HG03175 (cell line): ENCODE measurements around the gene TYW1B.
"Not testable (repeated sequence)": the region's sequence is repeated elsewhere in the genome, so short reads cannot be mapped to it uniquely, and the experiment has no call there.

ENCODE experiments used
- ATAC-seq: cut with Tn5 transposase; IDR thresholded peaks from one replicate; pipeline ENCODE4 v1.9.1; 2021; ENCODE audit warnings: mild to moderate bottlenecking, moderate library complexity; ENCODE audit not compliant: unreplicated experiment

Gene TYW1B

DNA sequence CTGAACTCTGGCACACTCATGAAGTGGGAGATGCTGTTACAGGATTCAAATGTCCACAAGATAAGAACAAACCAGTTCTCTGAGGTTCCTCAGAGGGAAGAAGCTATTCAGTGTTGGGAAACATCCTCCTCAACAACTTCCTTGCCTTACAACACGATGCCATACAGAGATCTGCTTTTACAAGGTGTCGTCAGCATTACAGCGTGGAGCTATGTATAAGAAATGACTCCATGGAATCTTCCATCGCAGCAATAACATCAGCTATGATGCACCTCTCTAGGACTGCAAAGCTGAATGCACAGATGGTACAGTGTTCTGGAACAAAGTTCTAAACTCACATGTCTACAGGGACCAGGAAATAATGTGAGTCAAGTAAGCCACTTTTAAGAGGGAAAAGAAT, 122.3 kb downstream of the TYW1B start:
- ATAC-seq = not testable (repeated sequence)

DNA sequence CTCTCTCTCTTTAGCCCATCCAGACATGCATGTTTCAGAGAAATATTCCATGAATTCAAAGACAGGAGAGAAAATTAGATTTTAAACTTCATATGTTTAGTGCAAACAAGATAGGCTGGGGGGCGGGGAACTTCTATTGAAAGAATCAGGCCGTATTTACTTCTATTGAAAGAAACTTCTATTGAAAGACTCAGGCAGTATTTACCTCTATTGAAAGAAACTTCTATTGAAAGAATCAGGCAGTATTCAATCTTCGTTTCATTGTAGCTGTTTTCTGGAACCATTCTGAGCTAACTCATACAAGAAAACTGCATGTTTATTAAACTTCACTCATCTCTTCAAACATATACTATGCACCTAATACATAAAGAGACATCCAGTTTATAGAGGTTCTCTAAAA, 123.1 kb downstream of the TYW1B start:
- no peak for ATAC-seq

DNA sequence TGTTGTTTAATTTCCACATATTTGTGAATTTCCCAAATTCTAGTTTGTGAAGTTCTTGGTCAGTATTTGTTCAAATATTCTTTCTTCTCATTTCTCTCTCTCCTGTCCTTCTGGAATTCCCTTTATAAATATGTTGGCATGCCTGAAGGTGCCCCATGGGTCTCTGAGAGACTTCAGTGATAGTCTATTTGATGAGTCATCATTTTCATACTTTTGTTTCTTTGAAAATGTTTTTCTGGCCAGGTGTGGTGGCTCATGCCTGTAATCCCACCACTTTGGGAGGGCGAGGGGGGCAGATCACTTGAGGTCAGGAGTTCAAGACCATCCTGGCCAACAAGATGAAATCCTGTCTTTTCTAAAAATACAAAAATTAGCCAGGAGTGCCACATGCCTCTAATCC, 127.5 kb downstream of the TYW1B start:
- ATAC-seq = not testable (repeated sequence)

DNA sequence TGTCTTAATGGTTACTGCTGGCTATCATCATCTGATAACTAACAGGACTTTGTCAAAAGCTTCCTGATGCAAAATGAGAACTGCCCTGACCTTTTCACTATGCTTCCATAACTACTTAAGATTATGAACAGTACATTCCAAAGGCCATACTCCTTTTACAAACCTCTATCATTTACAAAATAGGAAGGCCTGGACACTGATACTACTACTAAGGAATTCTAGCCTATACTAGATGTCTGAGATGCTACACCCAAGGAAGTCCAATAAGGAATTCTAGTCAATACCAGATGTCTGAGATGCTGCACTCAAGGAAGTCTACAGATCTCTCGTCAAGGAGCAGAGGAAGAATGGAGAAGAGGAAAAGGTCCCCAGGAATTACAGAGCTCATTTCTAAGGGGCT, 130.9 kb downstream of the TYW1B start:
- not testable (repeated sequence) for ATAC-seq

DNA sequence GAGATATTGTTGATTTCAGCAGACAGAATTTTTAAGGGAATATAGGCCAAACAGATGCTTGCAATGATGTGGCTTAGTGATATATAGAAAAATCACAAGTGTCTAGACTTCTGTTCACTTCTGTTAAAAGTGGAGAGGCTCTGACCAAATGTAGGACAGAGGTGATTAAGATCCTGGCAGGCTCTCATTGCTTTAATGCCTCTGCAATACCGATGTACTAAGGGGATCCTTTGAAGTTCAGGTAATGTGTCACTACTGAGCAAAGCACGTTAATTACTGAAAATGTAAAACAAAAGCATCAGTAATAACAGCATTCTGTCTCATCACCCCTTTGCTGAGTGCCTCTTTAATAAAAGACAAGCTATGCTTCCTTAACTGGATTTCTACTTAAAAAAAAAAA, 131.4 kb downstream of the TYW1B start:
- not testable (repeated sequence) for ATAC-seq

DNA sequence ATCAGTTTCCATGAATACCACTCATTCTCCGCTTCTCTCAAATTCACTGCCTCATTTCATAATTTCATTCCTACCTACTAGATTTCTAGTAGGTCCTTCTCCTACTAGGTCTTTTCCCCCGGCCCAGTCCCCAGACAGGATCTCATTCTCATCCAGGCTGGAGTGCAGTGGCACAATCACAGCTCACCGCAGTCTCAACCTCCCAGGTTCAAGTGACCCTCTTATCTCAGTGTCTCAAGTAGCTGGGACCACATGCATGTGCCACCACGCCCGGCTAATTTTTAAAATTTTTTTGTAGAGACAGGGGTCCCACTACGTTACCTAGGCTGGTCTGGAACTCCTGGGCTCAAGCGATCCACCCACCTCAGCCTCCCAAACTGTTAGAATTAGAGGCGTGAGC, 132.5 kb downstream of the TYW1B start:
- ATAC-seq = not testable (repeated sequence)

DNA sequence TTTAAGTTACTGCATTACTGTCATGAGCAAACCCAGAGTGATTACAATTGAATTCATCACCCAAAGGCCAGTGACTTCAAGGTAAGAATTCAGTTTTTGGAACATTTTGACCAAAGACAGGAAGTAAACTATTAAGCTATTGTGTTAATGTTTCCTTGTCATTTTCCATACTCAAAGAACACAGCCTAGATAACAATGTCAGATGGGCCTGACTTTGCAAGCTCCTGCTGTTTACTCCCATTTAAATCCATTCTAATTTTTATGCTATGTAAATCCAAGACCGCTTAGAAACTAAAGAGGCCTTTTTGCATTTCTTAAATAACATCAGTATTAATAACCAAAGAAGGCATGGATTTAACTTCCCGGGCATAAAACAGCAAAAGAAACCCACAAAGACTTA, 136.6 kb downstream of the TYW1B start:
- ATAC-seq = not testable (repeated sequence)

DNA sequence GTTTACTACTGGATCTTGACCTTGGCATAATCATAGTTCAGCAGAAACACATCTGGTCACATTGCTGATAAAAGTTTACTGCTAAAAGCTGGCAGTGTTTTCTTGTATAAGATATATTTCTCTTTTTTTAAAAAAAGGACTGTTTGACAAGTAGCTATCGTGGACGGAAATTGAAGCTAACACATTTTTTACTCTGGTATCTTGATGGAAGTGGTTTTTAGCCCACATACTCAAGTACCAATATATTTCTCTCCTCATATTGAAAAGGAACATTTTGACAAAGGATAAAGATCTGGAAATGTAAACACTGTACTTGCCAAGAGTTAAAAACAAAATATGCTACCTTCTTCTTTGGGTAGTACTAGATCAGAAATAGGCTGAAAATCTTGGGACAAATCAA, 137.8 kb downstream of the TYW1B start:
- ATAC-seq = not testable (repeated sequence)

DNA sequence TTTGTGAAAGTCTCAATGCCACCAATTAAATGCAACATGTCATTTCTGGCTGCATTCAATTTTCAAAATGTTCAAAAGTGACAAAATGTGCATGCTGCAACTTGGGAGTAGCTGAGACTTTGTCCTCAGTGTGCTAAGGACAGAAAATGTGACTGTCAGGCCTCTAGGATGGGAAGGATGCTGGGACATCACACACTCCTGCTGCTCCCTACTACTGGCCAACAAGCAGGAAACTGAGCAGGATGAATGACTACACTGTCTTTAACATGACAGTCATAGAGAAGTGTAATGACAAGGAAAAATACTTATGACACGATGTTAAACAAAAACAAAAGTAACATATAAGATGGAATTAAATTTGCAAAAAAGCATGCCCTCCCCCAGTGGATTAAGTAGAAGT, 138.7 kb downstream of the TYW1B start:
- not testable (repeated sequence) for ATAC-seq

DNA sequence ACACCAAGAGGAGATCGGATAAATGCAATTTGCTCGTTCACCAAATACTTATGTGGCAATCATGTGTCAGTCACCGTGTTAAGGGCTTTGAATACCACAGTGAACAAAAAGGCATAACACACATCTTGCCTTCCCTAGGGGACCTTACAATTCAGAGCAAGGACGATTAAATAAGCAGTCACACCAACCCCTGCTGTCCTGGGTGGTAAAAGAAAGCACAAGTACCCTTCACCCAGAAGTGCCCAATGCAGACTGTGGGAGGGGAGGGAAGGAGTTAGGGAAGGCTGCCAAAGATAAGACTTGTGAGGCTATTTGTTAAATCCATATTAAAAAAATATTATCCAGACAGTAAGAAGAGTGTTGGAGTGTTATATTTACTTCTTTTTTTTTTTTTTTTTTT, 146.8 kb downstream of the TYW1B start:
- not testable (repeated sequence) for ATAC-seq

DNA sequence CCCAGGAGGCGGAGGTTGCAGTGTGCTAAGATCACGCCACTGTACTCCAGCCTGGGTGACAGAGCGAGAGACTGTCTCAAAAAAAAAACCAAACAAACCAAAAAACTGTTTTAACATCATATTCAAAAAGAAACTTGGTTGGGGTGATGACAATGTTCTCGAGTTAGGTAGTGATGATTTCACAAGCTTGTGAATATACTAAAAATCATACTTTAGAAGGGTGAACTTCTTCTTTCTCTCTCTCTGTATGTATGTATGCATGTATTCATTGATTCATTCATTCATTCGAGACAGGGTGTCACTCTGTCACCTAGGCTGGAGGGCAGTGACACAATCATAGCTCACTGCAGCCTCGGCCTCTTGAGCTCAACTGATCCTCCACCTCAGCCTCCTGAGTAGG, 151.1 kb downstream of the TYW1B start:
- not testable (repeated sequence) for ATAC-seq

DNA sequence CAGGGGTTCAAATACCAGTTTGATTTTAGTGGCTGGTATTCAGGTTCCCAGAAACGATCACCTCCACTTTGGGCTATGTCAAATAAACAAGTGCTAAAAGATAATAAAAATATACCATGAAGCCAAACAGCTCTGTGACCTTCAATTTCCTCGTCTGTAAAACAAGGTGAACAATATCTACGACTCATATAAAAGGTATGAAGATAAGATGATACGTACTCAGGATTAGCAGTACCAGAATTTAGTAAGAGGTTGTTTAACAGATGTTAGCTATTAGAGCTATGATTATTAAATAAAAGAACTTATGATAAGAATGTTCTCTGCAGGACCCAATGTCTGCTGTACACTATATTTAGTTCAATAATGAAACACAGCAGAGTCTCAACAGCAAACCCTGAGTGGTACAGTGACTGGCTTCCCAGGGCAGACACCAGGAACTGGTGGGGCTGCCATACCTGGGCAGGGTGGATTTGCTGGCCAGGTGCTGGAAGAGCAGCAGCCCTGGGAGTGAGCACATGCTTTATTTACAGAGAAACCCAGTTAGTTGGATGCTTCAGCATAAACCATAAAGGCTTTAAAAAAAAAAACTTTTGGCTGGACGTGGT, 151.8 kb downstream of the TYW1B start:
- ATAC-seq = not testable (repeated sequence)

DNA sequence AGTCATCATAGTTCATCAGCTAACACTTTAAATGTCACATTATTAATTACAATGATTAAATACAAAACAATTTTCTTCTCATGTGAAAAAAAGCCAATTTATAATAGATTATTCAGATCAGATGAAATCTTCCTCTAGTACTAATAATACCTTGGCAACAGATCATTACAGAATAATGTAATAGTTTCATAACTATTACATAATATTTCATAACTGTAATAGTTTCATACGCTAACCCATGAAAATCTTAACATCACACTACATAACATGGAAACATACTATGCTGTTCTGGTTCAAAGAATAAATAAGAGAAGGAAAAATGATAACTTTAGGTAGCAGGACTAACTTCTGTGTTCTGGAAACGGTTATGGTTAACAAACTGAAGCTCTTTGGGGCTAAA, 152.3 kb downstream of the TYW1B start:
- ATAC-seq = not testable (repeated sequence)

DNA sequence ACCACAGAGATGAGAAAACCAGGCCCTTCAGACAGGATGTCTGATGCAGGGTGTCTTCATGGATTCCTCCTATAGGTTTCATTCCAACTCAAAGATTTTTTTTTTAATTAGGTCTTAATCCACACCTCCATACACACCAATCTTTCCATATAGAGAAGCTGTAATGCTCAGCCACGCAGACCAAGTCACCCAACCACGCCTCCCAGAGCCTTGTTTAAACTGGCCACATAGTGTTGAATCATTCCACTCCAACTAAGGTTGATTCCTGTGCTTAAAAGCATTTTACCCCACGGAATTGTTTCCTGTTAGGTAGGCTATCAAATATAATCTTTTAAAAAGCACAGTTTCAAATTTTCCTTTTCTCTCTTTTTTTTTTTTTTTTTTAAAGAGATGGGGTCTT, 153.6 kb downstream of the TYW1B start:
- no peak for ATAC-seq

DNA sequence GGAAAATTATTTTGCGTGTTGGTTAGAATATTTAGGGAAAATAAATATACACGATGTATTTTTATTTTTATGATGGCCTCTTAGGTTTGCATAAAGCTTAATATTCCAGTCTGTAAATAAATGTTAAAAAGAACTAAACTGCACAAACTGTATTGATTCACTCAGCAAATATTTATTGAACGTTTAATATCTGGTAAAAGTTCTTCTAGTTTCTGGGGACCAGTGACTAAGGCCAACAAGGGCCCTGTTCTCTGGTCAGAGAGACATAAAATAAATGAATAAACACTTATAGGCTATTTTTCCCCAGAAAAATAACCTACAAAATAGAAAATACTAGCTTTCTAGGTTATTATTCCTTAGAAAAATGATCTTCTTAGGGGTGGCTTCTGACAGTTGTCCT, 157.2 kb downstream of the TYW1B start:
- ATAC-seq = not testable (repeated sequence)

DNA sequence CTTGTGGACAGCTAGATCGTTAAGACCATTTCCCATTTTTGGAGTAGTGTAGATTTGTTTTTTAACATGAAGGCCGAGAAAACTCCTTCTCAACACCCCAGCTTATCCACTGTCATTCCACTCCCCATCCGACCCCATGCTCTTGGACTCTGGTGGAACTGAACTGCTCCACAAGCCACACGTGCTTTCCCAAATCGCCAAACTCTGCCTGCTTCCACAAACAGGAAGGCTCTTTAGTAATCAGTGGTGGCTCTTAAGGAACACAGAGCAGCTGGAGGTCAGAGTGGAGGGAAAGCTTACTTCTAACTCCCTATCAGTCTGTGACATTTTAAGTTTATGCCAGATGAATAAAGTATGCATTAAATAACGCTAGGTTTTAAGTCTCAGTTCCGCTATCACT, 159.6 kb downstream of the TYW1B start:
- ATAC-seq = not testable (repeated sequence)

DNA sequence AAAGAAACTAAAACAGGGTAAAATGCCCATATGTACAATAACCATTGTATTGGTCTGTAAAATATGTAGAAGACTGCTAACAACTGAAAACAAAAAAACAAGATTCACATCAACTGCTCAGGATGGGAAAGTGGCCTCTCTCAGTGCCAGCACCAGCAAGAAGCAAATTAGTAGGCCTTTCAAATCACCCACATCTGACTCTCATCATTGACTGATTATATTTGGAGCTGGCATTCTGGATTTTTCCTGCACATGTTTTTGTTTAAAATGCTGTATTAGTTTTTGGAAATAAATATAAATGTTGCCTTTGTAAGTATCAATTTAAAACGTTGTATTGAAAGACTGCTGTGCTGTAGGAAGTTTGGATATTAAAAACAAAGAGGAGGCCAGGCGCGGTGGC, 161.0 kb downstream of the TYW1B start:
- ATAC-seq = not testable (repeated sequence)

DNA sequence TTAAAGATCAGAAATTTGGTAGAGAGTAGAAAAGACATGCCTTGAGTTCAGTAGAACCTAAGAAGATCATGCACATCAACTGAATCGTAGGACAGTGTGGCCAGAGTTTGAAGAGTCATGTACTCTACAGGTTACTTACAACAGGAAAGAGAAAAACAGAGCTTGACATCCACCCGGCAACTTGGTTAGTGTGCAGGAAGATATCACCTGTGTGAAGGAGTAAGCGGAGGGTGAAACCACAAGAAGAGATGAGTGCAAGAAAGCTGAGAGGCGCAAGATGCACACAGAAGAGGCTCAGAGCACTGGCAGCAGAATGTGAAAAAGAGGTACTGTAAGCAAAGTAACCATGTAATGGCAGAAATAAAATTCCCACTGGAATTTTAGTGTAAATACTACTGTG, 179.4 kb downstream of the TYW1B start:
- peak; percentile 45 for ATAC-seq

DNA sequence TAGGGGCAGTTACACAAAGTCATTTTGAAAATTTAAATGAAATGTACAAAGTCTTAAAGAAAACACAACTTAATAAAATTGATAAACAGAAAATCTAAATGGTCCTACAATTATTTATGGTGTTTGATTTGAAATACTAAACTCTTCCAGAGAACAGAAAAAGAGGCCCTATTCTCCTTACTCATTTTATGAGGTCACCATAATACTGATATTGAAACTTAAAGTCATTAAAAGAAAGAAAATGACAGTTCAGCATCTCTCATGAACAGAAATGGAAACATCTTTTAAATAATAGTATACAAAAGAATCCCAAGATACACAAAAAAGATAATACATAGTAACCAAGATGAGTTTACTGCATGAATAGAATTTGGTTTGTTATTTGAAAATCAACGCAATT, 184.3 kb downstream of the TYW1B start:
- ATAC-seq = not testable (repeated sequence)

DNA sequence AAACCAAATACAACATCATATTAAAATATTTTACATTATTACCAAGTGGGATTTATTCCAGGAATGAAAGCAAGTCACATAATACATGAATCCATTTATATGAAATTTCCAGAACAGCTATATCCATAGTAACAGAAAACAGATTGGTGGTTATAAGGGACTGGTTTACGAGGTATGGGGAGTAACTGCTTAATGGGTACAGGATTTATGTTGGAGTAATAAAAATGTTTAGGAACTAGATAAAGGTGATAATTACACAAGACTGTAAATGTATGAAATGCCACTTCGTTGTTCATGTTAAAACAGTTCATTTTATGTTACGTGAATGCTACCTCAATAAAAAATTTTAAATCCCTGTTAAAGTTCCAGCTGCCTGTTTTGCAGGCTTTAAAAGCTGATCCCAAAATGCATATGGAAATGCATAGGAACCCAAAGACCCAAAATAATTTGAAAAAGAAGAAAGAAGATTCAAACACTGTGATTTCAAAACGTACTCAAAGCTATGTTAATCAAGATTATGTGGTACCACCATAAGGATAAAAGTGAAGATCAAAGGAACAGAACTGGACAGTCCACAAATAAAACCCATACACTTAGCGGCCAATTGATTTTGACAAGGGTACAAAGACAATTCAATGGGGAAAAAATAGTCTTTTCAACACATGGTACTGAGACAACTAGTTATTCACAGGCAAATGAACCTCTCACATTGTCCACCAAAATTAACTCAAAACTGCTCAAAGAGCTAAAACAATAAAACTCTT, 186.3 kb downstream of the TYW1B start:
- ATAC-seq = not testable (repeated sequence)

DNA sequence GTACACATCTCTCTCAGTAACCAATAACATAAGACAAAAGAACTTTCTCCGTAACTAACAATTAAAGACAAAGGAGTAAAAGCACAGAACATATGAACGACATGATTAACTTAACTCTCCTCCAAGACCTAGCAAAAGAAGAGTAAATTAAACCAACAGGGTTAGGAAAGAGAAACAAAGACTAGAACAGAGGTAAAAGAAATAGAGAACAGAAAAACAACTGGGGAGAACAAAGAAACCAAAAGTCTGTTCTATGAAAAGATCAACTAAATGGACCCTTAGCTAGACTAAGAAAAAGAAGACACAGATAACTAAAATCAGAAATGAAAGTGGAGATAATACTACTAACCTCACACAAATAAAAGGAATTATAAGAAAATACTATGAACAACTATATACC, 187.3 kb downstream of the TYW1B start:
- ATAC-seq = not testable (repeated sequence)

DNA sequence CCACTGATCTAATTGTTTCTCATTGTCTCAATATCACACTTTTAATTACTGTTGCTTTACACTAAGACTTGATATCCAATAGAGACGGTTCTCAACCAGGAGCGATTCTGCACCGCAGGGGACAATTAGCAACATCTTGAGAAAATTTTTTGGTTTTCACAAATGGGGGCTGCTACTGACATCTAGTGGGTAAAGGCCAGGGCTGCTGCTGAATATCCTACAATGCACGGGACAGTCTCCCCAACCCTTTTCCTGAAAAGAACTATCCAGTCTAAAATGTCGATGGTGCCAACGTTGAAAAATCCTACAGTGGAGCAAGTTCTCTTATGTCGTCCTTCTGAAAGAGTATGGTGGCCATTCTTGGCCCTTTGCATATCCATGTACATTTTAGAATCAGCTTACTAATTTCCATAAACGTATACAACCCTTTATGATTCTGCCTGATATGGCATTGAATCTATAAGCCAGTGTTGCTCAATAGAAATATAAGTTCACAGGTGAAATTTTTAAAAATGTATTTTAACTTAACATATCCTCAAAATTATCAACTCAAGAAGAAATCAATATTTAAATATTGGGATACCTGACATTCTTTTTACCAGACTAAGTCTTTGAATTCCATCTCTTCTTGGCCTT, 192.6 kb downstream of the TYW1B start:
- not testable (repeated sequence) for ATAC-seq
